ENCODE data around the gene TICRR.
"Not testable (repeated sequence)": the region's sequence is repeated elsewhere in the genome, so short reads cannot be mapped to it uniquely, and the experiment has no call there.

TICRR gene

GRCh38 chr15:89566621-89567294 lies 8.5 kb upstream of the TICRR start:
- TF ChIP-seq CTCF (IDR thresholded peaks at IDR 0.05; ENCODE audit: borderline replicate concordance, control extremely low read depth, extremely low read depth, insufficient read depth, missing control alignments), result no peak
- in situ Hi-C loops (cut with MboI; ENCODE audit: low sequenced_read_pairs, unreplicated experiment), result no loop called here
- DNase-seq (ENCODE audit: low spot score), result no peak

GRCh38 chr15:89569090-89569745 lies 6.1 kb upstream of the TICRR start:
- no peak for TF ChIP-seq CTCF (IDR thresholded peaks at IDR 0.05; ENCODE audit: borderline replicate concordance, control extremely low read depth, extremely low read depth, insufficient read depth, missing control alignments)

GRCh38 chr15:89575656-89576416 lies 567 bp downstream of the TICRR start:
- DNase-seq (ENCODE audit: low spot score), result no peak

More at GRCh38 chr15:89569090-89569745, 6.1 kb upstream of the TICRR start:
- in situ Hi-C loops (cut with MboI; ENCODE audit: low sequenced_read_pairs, unreplicated experiment), result no loop called here
- DNase-seq (ENCODE audit: low spot score), result no peak

GRCh38 chr15:89576417-89576773 lies 1.1 kb downstream of the TICRR start:
- TF ChIP-seq CTCF (IDR thresholded peaks at IDR 0.05; ENCODE audit: borderline replicate concordance, control extremely low read depth, extremely low read depth, insufficient read depth, missing control alignments), result no peak
- DNase-seq (ENCODE audit: low spot score), result no peak
- in situ Hi-C loops (cut with MboI; ENCODE audit: low sequenced_read_pairs, unreplicated experiment), result no loop called here

More at GRCh38 chr15:89575656-89576416, 567 bp downstream of the TICRR start:
- in situ Hi-C loops (cut with MboI; ENCODE audit: low sequenced_read_pairs, unreplicated experiment), result no loop called here
- TF ChIP-seq CTCF (IDR thresholded peaks at IDR 0.05; ENCODE audit: borderline replicate concordance, control extremely low read depth, extremely low read depth, insufficient read depth, missing control alignments), result no peak

GRCh38 chr15:89577776-89578115 lies 2.5 kb downstream of the TICRR start:
- in situ Hi-C loops (cut with MboI; ENCODE audit: low sequenced_read_pairs, unreplicated experiment), result no loop called here
- DNase-seq (ENCODE audit: low spot score), result no peak
- no peak for TF ChIP-seq CTCF (IDR thresholded peaks at IDR 0.05; ENCODE audit: borderline replicate concordance, control extremely low read depth, extremely low read depth, insufficient read depth, missing control alignments)

- DNase-seq (ENCODE audit: low spot score), result no peak
- no peak for TF ChIP-seq CTCF (IDR thresholded peaks at IDR 0.05; ENCODE audit: borderline replicate concordance, control extremely low read depth, extremely low read depth, insufficient read depth, missing control alignments)
- in situ Hi-C loops (cut with MboI; ENCODE audit: low sequenced_read_pairs, unreplicated experiment), result no loop called here
Observed at GRCh38 chr15:89578146-89578545, 2.9 kb downstream of the TICRR start.

GRCh38 chr15:89580747-89581146 lies 5.5 kb downstream of the TICRR start:
- in situ Hi-C loops (cut with MboI; ENCODE audit: low sequenced_read_pairs, unreplicated experiment); DNase-seq (ENCODE audit: low spot score): not testable (repeated sequence)

Data from GM13976 (cell line).